ENCODE measurements around the gene KCNF1. TPM values are rescaled to one million over a fixed set of nuclear protein-coding genes. Genes with fewer than 3 reads are reported as not detected.

KCNF1 gene
- polyA plus RNA-seq, 3 donors = not detected

- no peak for DNase-seq
- H3K9me3 ChIP-seq (replicated peaks in 1 of 2; ENCODE audit: control insufficient read depth in 1 of 2, insufficient read depth in 1 of 2, low read length in 2 of 2) = no peaks in the 10 kb centered on the region
- no peak overlapping the region for H3K4me3 ChIP-seq (replicated peaks in 1 of 3; ENCODE audit: low read depth in 2 of 3, low read length in 3 of 3)
- H3K36me3 ChIP-seq (replicated peaks in 1 of 2; ENCODE audit: control insufficient read depth in 1 of 2, insufficient read depth in 2 of 2, low read length in 2 of 2) = no peaks in the 10 kb centered on the region
- H3K4me1 ChIP-seq (ENCODE audit: control insufficient read depth in 1 of 2, insufficient read depth in 2 of 2, low read length in 2 of 2) = no peaks in the 10 kb centered on the region
- no peak overlapping the region for H3K9ac ChIP-seq (ENCODE audit: insufficient read depth, low read length, poor library complexity, severe bottlenecking)
- WGBS (ENCODE audit: insufficient coverage) = 93% methylated on average over 5 of the region's 6 CpGs
- Mint-ChIP-seq H3K9me3 (peaks cover 0 to 5% (median 0%) of the 10 kb centered on the region in 7 donors), H3K27me3 (ENCODE audit: low read depth in 3 of 3) (peaks cover 10 to 23% (median 21%) of the 10 kb centered on the region in 3 donors), H3K27ac (no peak overlapping the region), H3K4me1 (no peaks in the 10 kb centered on the region), H3K4me3 (no peak overlapping the region), H3K36me3 (no peaks in the 10 kb centered on the region)
- H3K27me3 ChIP-seq (ENCODE audit: control insufficient read depth in 2 of 2, insufficient read depth in 2 of 2, low read length in 2 of 2) = peaks cover 0 to 3% of the 10 kb centered on the region in 2 donors
- no peaks in the 10 kb centered on the region for H3K79me2 ChIP-seq (ENCODE audit: insufficient read depth, low read length)
- no peaks in the 10 kb centered on the region for H4K20me1 ChIP-seq (ENCODE audit: insufficient read depth, low read length)
- no peak for TF ChIP-seq CTCF (IDR thresholded peaks at IDR 0.05)
- no peak overlapping the region for H3K27ac ChIP-seq (ENCODE audit: low read depth in 1 of 2, low read length in 2 of 2)
- no peak overlapping the region for H3K4me2 ChIP-seq (replicated peaks; ENCODE audit: extremely low read depth, low read length, poor library complexity, severe bottlenecking)
- H2AFZ ChIP-seq (ENCODE audit: insufficient read depth, low read depth, low read length, poor library complexity, severe bottlenecking) = no peak overlapping the region
- intact Hi-C loops (cut with micrococcal nuclease) = no loop called here
Observed at GRCh38 chr2:10891390-10891789, 20.3 kb upstream of the KCNF1 start.

DNA sequence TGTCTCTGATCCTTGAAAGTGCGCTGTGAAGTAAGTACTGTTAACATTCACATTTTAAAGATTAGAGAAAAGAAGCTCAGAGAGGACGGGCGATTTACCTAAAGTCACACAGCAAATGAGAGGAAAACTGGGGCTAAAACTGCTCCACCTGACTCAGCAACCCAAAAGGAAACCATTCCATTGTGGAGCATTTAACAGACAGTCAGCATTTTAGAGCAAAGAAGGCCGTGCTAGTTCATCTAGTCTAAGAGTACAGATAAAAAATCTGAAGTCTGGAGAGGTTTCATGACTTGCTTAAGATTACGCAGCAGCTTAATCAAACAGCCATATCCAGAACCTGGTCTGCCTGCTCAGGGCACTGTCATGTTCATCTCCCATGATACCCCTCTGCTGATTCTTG lies 19.9 kb upstream of the KCNF1 start:
- H3K9me3 ChIP-seq (replicated peaks in 1 of 2; ENCODE audit: control insufficient read depth in 1 of 2, insufficient read depth in 1 of 2, low read length in 2 of 2) = no peaks in the 10 kb centered on the region
- no CpG with 5 or more reads among the region's 5 CpGs for WGBS (ENCODE audit: insufficient coverage)
- Mint-ChIP-seq H3K4me1 (no peaks in the 10 kb centered on the region), H3K4me3 (no peak overlapping the region), H3K27ac (no peak overlapping the region), H3K27me3 (ENCODE audit: low read depth in 3 of 3) (peaks cover 10 to 21% (median 20%) of the 10 kb centered on the region in 3 donors), H3K36me3 (no peaks in the 10 kb centered on the region), H3K9me3 (peaks cover 0 to 5% (median 0%) of the 10 kb centered on the region in 7 donors)
- TF ChIP-seq CTCF (IDR thresholded peaks at IDR 0.05) = no peak
- no peaks in the 10 kb centered on the region for H3K36me3 ChIP-seq (replicated peaks in 1 of 2; ENCODE audit: control insufficient read depth in 1 of 2, insufficient read depth in 2 of 2, low read length in 2 of 2)
- peaks cover 0 to 3% of the 10 kb centered on the region in 2 donors for H3K27me3 ChIP-seq (ENCODE audit: control insufficient read depth in 2 of 2, insufficient read depth in 2 of 2, low read length in 2 of 2)
- no peak overlapping the region for H3K27ac ChIP-seq (ENCODE audit: low read depth in 1 of 2, low read length in 2 of 2)
- H4K20me1 ChIP-seq (ENCODE audit: insufficient read depth, low read length) = no peaks in the 10 kb centered on the region
- intact Hi-C loops (cut with micrococcal nuclease) = no loop called here
- no peak overlapping the region for H2AFZ ChIP-seq (ENCODE audit: insufficient read depth, low read depth, low read length, poor library complexity, severe bottlenecking)
- no peaks in the 10 kb centered on the region for H3K4me1 ChIP-seq (ENCODE audit: control insufficient read depth in 1 of 2, insufficient read depth in 2 of 2, low read length in 2 of 2)
- no peak overlapping the region for H3K9ac ChIP-seq (ENCODE audit: insufficient read depth, low read length, poor library complexity, severe bottlenecking)
- no peaks in the 10 kb centered on the region for H3K79me2 ChIP-seq (ENCODE audit: insufficient read depth, low read length)
- no peak overlapping the region for H3K4me2 ChIP-seq (replicated peaks; ENCODE audit: extremely low read depth, low read length, poor library complexity, severe bottlenecking)
- no peak overlapping the region for H3K4me3 ChIP-seq (replicated peaks in 1 of 3; ENCODE audit: low read depth in 2 of 3, low read length in 3 of 3)
- no peak for DNase-seq

Data from CD14-positive monocyte (primary cell).